Raji (cell line): ENCODE data around the gene ARL6IP5.

Experiments
- POLR2A ChIP-seq: IDR thresholded peaks from 2 replicates; pipeline ENCODE4 v1.6.1; 2011; ENCODE audit warnings: low read depth, low read length, control low read depth; ENCODE audit not compliant: insufficient read depth

ARL6IP5 gene, protein sequence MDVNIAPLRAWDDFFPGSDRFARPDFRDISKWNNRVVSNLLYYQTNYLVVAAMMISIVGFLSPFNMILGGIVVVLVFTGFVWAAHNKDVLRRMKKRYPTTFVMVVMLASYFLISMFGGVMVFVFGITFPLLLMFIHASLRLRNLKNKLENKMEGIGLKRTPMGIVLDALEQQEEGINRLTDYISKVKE

DNA sequence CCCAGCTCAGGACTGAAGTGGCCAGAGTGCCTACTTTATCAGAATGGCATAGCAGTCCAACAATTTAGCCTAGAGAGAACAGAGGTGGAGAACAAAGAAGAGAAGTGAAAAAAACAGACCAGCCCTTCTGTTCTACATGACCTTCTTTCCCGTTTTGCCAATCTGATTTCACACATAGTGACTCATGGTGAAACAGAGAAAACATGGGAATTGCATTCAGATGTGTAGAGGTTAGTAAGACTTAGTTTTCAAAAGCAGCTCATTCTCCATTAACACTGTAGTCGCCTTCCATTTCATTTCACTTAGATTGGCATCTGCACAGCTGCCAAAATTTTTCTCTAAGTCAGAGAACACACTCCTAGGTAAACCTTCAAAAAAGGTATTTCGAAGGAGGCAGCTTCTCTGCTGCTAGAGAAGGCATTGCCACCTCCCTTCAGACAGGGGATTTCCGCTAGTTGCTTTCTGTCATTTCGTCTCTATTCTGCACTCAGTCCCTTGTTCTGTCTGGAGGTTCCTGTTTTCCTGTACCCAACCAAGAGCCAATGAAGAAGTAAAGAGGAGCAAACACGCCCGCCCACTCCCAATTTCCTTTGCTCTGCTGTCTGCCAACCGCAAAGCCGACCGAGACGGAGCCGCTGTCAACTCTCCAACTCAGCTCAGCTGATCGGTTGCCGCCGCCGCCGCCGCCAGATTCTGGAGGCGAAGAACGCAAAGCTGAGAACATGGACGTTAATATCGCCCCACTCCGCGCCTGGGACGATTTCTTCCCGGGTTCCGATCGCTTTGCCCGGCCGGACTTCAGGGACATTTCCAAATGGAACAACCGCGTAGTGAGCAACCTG is at the start of gene ARL6IP5:
TSS of gene ARL6IP5 (plus strand) at position 612 of the 842 bp plus-strand sequence. CDS start at position 723, 111 bp downstream.
- peak; percentile 25; the same call in 1 of the 2 replicates for TF ChIP-seq POLR2A

DNA sequence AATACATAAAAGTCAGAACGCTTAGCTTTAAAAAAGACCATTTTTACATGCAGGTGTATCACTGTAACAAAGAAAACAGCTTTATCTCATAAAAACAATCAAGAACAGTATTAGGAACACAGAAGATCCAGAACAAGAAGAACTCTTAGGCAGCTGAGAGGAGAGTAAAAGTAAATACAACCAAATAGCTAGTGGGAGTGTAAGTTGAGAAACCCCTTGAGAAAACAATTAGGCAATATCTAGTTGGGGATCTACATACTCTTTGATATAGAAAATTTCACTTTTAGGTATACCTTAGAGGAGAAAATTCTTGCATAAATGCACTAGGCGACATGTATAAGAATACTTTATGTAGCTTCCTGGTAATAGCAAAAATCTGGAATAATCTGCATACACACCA is 40.1 kb upstream of the ARL6IP5 start:
- no peak for TF ChIP-seq POLR2A

DNA sequence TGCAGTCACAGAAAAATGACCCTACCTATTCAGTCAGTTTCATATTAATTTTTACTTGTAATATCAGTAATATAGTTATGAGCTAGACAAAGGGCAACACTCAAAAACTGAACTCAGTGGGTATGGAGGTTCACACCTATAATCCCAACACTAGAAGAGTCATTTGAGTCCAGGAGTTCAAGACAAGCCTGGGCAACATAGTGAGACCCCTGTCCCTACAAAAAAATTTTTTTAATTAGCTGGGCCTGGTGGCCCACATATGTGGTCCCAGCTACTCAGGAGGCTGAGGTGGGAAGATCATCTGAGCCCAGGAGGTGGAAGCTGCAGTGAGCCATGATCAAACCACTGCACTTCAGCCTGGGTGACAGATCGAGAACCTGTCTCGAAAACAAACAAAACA is 35.7 kb upstream of the ARL6IP5 start:
- TF ChIP-seq POLR2A = no peak

DNA sequence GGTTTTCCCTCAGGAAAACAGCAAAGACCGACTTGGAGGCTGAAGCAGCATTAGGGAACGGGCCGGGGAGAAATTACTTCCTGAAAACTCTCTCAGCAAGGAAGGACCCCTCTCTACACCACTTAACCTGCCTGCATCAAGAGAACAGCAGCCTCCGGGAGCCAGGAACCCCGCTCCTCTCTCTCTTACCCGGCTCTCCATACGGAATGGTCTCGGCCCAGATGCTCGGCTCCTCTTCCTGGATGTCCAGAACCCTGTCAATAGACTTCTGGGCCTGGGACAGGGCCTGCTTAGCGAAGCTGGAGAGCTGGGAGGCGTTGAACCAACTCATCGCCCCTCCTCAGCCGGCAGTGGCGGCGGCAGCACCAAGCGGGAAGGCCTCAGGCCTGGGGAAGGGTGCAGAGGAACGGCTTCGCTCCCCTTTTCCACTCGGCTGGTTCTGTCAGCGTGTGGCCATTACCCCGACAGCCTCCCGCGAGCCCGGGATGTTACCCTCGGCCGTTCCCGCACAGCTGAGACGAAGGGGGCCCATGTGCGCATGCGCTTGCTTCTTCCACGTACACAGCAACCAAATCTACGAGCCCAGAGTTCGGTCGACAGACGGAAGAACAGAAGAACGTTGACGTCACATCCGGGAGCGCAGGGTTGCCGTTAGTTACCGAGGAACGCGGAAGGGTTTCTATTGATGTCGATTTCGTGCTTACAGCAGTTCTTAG is 32.8 kb upstream of the ARL6IP5 start, which contains the start of gene TMF1:
TSS of gene TMF1 (minus strand) at position 578 of the 716 bp plus-strand sequence. CDS start at position 331, 247 bp downstream.
- TF ChIP-seq POLR2A = peak; percentile 72

DNA sequence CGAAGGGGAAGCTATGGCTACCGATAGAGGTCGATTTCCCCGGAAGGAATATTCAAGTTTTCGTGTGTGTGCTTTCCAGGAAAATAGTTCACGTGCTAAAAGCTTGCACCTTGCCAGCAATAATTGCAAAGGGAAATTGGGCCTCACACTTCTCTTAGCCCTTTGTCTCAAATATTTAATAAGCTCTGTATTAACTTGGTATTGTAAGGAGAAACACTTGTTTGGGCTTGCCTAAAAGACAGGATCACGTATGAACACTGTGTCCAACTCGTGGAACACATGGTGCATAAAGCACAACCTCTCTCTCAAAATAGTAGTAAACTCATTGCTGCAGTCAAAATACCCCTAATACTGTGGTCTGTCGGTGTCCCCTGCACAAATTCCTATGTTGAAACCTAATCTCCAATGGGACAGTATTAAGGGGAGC is 32.3 kb upstream of the ARL6IP5 start:
- no peak; the same call in 1 of the 2 replicates for TF ChIP-seq POLR2A

DNA sequence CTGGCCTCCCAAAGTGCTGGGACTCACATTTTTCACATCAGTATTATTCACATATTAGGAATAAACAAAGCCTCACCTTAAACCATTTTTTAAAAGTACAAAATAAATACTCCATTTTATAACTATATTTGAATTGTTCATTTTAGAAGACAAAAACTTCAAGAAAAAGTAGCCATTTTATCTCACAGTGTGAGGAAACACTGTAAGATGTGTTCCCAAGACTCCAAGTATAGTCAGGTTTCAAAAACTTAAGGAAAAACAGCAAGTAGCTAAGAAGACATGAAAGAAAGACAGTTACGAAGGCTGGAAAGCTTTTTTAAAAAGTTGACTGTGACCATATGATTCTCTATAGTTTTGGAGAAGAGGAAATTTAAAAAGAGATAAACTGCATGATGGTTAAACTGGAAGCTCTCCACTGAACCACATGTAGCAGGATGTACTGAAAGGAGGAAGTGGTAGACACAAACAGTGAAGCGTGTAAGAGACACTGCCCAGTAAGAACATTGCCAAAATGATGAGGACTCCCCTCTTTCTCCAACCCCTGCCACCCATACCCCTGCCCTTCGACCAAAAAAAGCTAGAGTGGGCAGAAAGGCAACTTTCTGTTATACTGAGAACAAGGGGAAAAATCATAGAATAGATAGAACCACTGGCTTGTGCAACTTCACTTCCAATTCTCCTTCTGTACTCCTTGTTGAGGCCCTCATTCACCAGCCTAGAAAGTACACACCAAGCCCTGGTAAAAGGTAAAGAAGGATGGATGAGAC is 26.4 kb upstream of the ARL6IP5 start:
- TF ChIP-seq POLR2A = no peak

DNA sequence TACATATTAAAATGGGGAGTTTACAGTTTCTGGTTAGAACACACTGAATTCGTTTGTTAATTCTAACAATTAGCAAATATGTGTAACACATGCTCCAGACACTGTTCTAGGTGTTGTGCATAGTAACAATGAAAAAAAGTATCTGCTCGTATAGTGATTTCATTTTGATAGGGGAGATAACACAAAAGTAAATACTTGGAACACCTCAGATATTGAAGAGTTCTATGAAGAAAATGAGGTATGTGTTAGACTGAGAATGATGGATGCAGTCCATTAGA is 25.9 kb upstream of the ARL6IP5 start:
- TF ChIP-seq POLR2A = no peak

DNA sequence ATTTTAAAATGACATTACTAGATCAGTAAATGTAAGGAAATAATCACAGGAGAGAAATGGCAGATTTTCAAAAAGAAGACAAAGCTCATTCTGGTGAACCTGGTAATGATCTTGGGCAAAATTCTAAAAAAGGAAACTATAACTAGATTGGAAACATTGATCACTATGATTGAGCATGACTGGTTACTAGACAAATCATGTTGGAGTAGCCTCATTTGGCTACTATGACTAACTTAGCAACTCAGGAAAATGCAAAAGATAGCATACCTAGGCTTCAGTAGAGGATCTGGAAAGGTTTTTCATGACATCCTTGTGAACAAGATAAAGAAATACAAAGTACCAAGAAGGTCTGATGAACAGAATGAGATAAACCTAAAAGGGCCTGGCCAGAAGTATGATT is 25.0 kb upstream of the ARL6IP5 start:
- TF ChIP-seq POLR2A = no peak

DNA sequence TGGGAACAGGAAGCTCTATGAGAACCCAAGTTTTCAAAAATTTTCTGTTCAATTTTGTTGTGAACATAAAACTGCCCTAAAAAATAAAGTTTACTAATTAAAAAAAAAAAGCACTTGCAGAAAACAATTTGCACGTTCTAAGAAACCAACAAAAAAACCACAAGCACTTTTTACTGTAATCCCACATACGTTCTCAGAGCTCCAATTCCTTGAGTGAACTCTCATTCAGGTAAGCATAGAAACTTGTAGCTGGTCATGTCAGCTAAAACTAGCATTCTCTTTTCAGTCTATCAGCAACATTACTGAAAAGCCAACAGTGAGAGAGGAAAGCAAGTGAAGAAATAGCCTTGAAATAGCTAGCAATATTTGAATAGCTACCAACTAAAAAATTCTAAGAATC is 21.1 kb upstream of the ARL6IP5 start:
- no peak for TF ChIP-seq POLR2A

DNA sequence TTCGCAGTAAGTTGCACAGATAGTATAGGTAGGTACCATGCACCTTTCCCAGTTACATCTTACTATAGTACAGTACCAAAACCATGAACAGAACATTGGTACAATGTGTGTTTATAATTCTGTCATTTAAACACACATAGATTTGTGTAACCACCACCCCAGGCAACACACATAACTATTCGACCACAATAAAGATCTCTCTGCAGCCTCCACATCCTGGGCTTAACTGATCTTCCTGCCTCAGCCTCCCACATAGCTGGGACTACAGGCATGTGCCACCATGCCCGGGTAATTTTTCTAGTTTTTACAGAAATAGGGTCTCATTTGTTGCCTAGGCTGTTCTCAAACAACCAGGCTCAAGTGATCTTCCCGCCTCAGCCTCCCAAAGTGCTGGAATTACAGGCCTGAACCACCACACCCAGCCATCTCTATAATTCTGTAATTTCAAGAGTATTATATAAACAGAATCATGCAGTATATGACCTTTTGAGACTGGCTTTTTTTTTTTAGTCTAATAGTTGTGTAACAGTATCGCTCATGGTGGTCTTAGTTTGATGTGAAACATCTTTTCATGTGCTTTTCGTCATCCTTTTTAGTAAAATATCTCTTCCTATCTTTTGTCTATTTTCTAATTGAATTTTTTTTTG is 19.3 kb upstream of the ARL6IP5 start:
- no peak for TF ChIP-seq POLR2A

DNA sequence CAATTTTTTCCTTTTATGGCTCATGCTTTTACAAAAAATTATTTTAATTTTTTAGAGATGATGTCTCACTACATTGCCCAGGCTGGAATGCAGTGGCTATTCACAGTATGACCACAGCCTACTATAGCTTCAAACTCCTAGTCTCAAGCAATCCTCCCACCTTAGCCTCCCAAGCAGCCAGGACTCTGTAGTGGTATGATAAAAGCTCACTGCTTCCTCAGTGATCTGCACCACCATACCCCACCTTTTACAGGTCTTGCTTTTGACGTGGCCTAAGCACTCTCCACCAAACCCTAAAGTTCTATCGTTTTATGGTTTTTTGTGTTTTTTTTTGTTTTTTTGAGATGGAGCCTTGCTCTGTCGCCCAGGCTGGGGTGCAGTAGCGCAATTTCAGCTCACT is 18.6 kb upstream of the ARL6IP5 start:
- no peak for TF ChIP-seq POLR2A

DNA sequence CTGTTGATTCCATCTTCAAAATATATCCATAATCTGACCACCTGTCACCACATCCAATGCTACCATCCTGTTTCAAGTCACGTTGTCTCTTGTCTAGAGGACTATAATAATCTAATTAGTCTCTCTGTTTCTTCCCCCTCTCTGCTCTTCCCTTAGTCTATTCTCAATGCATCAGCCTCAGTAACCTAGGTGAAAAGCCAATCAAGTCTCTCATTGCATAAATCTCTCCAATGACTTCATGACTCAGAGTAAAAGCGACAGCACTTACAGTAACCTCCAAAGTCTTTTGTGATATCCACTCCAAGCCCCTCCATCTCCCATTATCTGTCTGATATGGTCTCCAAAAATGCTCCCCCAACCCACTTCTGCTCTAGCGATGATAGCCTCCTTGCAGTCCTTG is 11.8 kb upstream of the ARL6IP5 start:
- TF ChIP-seq POLR2A = no peak

DNA sequence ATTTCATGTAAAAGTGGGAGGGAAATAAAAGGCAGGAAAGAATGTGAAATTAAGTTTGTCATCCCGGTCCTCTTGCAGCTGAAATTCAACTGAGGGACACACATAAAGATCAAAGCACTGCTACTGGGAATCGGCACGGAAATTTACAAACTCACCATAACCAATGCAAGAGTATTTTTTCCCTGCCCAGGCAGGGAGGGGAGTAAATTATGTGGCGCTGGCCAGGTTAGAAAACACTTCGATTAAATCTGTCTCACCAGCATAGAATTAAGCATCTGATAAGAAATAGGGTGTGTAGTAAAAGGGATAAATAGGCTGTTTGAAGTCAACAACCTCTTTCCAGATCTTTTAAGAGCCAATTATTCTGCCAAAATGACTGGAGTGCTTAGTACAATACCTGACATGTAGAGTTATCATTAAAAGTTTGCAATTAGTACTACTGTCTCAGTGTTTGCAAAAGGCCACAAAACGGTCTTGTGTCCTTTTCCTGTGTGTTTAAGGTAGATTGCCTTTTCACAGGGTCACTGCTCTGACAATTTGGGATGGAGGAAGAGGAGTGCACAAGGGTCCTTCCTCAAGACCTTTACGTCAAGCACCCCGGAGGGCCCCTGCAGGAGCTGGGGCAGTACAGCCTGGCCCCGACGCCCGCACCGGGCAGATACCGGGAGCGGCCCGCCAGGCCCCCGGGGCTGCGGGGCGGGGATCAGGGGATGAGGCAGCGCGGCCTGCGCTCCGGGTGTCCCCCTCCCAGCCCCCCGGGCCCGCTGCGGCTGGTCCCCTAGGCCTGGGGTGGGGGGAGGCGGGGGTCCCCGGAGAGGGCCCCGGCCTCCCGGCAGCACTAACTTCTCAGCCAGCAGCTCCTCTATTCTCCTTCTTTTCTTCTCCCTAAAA is 5.2 kb upstream of the ARL6IP5 start:
- TF ChIP-seq POLR2A = 0 out of 2 replicates have a peak, but pooled peaks have one; percentile 26
